Epithelial cell of esophagus (primary cell): ENCODE data around the gene MAPK8IP2.

Experiments
- DNase-seq: peaks from one replicate; pipeline ENCODE4 v3.0.0; 2010; ENCODE audit warnings: low read depth
- H3K4me3 ChIP-seq: 2 replicates; pipeline ENCODE4 v1.5.1; 2011; ENCODE audit warnings: mild to moderate bottlenecking, low read length, control low read depth
- CTCF ChIP-seq: IDR thresholded peaks from 2 replicates; pipeline ENCODE4 v1.5.1; 2011; ENCODE audit warnings: low read depth, mild to moderate bottlenecking, low read length, control low read depth, inconsistent platforms; ENCODE audit not compliant: insufficient read depth; ENCODE audit errors: missing control alignments

Gene MAPK8IP2

GRCh38 chr22:50569896-50570535, 30.6 kb upstream of the MAPK8IP2 start:
- DNase-seq, result no peak
- H3K4me3 ChIP-seq, result no peak overlapping the region
- TF ChIP-seq CTCF, result no peak

- no peak overlapping the region for H3K4me3 ChIP-seq
- DNase-seq, result no peak
- no peak for TF ChIP-seq CTCF
These were observed 29.7 kb upstream of the MAPK8IP2 start for GRCh38 chr22:50570861-50571260.

- DNase-seq, result no peak
- TF ChIP-seq CTCF, result no peak
- H3K4me3 ChIP-seq, result no peak overlapping the region
These were observed 29.1 kb upstream of the MAPK8IP2 start for GRCh38 chr22:50571264-50572175.

- H3K4me3 ChIP-seq, result no peak overlapping the region
- no peak for TF ChIP-seq CTCF
- no peak for DNase-seq
These were observed 27.6 kb upstream of the MAPK8IP2 start for GRCh38 chr22:50572965-50573364.

GRCh38 chr22:50573491-50574382, 26.9 kb upstream of the MAPK8IP2 start:
- no peak for TF ChIP-seq CTCF
- no peak for DNase-seq

GRCh38 chr22:50574383-50574755, 26.2 kb upstream of the MAPK8IP2 start:
- TF ChIP-seq CTCF, result no peak
- no peak for DNase-seq
- H3K4me3 ChIP-seq, result no peak overlapping the region

More at GRCh38 chr22:50573491-50574382, 26.9 kb upstream of the MAPK8IP2 start:
- H3K4me3 ChIP-seq, result no peak overlapping the region
